Activated CD4-positive, alpha-beta T cell treated with anti-CD3 and anti-CD28 coated beads, Interleukin-10, Interleukin-2, amounts not matched to agents 100 ng/mL and 50 ng/mL, durations not matched to agents 16 hours and 8 hours (primary cell): ENCODE results near the gene SDE2.
"Not testable (repeated sequence)": the region's sequence is repeated elsewhere in the genome, so short reads cannot be mapped to it uniquely, and the experiment has no call there.

Source experiments
- DNase-seq: peaks from one replicate; pipeline ENCODE4 v3.0.0-alpha.2; 2020

Gene SDE2

GRCh38 chr1:225999227-225999911 lies at the start of gene SDE2:
SDE2 (minus strand) TSS chr1:225999343; CDS start chr1:225999312, 31 bp downstream.
- peak; percentile 100 for DNase-seq

GRCh38 chr1:226048886-226049285 lies 49.7 kb upstream of the SDE2 start:
- no peak for DNase-seq

DNA sequence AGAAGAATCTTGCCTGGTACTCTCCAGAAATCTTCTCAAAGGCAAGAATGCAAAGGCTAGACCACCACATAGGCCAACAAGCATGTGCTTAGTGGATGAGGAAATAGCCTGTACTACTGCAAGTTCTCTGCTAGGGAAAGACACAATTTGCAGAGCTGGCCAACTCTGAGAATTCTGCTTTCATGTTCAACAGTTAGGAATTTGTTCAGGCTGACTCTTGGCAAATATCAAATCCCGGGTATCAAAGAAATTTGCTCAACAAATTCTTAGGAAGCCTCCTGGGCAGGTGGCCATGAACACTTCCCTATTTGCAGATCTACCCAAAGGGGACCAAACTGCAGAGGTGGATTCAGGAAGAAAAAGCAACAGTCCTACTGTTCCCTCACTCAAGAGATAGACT lies 48.4 kb upstream of the SDE2 start:
- DNase-seq: no peak

- DNase-seq: no peak
Measured at GRCh38 chr1:226046240-226046639, 47.1 kb upstream of the SDE2 start.

DNA sequence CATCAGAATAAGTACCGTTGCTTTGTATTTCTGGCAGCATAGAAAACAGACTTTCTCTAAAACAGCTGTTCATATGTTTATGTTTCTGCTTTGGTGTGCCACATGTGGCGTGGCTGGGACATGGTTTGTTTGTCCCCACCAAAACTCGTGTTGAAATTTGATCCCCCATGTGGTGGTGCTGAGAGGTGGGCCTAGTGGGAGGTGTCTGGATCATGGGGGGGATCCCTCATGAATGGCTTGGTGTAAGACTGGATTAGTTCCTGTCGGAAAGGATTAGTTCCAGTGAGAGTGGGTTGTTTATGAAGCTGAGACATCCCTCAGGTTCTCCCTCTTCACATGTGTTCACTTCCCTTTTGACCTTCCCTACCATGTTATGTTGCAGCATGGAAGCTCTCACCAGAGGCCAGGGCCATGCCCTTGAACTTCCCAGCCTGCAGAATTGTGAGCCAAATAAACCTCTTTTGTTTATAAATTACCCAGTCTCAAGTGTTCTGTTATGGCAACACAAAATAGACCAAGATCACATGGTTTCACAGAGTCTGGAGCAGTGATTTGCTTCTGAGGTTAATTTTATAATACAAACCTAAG lies 45.5 kb upstream of the SDE2 start:
- DNase-seq: no peak

DNA sequence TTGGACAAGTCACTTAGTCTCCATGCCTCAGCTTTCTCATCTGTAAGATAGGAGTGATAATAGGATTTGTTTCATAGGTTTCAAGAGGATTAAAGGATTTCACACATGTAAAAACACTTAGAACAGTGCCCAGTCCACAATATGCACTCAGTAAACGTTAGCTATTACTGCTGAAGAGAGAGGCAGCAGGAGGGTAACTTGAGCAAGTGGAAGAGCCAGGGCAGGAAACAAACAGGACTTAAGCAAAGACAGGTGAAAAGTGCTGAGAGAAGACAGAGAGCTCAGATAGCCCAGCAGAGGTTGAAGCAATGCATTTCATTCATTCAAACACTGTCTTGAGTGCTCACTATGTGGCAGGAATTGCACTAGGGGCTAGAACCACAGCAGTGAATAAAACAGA lies 42.3 kb upstream of the SDE2 start:
- no peak for DNase-seq

GRCh38 chr1:226038661-226039060 lies 39.5 kb upstream of the SDE2 start:
- no peak for DNase-seq

DNA sequence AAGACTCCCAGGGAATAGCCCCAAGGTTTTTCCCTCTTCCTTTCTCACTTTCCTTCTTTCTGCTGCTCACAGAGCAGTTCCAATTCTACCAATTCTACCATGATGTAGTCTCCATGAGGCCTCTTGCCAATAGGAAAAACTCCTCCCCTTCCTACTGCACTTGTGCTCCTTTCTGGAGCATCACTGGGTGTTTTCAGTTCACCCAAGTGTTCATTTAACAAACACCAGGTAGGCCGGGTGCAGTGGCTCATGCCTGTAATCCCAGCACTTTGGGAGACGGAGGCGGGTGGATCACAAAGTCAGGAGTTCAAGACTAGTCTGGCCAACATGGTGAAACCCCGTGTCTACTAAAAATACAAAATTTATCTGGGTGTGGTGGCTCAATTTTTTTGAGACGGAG lies 36.8 kb upstream of the SDE2 start:
- no peak for DNase-seq

DNA sequence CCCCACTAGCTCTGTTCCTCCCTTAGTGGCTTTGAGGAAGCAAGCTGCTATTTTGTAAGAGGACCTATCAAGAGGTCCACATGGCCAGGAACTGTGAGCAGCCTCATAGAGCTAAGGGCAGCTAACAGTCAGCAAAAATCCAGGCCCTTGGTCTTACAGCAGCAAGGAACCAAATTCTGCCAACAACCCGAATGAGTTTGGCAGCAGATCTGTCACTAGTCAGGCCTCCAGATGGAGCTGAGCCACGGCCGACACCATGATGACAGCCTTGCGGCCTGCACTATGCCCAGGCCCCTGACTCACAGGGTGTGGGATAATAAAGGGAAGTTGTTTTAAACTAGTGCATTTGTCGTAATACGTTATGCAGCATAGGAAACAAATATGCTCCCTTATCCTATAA lies 35.3 kb upstream of the SDE2 start:
- no peak for DNase-seq

- DNase-seq: no peak
Measured at GRCh38 chr1:226033991-226034390, 34.8 kb upstream of the SDE2 start.

- no peak for DNase-seq
Measured at GRCh38 chr1:226033582-226033981, 34.4 kb upstream of the SDE2 start.

- no peak for DNase-seq
Measured at GRCh38 chr1:226029568-226030225, 30.6 kb upstream of the SDE2 start.

DNA sequence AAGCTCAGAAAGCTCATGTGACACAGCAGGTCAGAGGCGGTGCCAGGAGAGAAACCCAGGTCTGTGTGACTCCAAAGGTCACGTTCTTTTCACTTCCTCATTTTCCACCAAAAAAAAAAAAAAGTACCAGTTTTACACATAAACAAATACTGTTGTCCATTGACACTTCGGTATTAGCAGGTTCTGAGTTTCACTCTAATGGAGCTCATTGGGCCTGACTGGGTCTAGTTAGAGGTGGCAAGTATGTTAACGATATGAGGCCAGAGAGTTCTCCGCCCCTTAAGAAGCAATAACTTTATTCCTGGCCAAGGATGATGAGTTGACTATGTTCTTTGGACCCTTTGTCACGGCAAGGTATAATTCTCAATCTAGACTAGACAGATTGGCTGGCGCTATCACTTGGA lies 30.0 kb upstream of the SDE2 start:
- no peak for DNase-seq

DNA sequence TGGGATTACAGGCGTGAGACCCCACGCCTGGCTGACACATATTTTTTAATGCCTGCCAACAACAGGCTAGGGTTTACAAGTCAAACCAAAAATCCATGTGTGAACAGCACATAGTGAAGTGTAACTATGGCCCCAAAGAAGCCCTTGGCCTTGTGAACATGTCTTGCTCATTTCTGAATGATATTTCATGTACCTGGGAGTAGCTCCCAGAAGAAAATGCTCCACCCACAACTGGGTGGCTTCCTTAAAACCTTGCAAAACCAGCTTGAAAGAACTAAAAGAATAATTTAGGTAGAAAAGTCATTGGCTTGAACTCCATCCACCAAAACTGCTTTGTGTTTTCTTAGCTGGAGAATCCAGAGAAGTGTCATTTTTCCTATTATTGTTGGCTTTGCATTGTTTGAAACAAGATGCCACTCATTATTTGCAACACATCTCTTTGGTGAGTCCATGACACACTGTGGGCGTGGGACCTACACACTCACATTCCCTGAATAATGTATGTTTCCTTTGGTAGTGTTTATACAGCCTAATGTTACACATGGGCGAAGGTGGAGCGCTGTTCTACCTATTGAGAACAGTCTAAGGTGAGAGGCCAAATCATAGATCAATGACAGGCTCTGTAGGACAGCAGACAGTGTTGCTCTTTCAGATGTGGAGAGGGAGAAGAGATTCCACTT lies 28.5 kb upstream of the SDE2 start:
- DNase-seq: no peak

GRCh38 chr1:226026833-226027232 lies 27.7 kb upstream of the SDE2 start:
- DNase-seq: no peak

DNA sequence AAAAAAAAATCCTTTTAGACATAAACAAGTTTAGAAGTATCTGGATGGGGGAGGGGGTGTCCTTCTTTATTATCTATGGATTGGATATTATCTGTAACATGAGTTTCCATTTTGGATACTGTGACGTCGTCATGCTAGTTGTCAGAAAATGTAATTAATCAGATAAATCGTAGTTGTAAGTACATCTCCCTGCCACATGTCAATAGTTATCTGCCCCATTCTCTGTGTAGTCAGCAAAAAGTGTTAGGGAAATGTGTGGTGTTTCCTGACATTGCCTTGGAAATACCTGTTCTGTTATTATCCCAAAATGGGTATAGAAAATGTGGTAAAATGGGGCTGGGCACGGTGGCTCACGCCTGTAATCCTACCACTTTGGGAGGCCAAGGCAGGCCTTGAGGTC lies 24.6 kb upstream of the SDE2 start:
- no peak for DNase-seq

- no peak for DNase-seq
Measured at GRCh38 chr1:226021801-226022200, 22.7 kb upstream of the SDE2 start.

- DNase-seq: no peak
Measured at GRCh38 chr1:226021401-226021800, 22.3 kb upstream of the SDE2 start.

DNA sequence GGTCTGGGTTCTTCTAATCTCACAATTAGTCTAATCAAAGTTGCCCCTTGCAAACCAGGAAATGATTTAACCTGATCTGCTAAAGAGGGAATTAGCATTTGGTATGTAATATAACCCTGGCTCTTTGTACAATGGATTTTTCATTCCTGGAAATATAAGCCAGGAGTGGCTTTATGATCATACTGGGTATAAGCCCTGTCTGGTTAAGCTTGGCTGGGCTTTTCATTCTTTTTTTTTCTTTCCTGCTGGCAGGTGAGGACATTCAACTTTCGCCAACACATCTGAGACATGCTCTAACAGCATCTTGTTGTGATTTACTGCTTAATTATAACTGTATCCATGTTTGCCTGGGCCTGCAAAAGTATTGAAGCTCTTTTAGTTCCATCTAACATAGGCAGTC lies 20.4 kb upstream of the SDE2 start:
- no peak for DNase-seq

- no peak for DNase-seq
Measured at GRCh38 chr1:226017070-226017469, 17.9 kb upstream of the SDE2 start.

DNA sequence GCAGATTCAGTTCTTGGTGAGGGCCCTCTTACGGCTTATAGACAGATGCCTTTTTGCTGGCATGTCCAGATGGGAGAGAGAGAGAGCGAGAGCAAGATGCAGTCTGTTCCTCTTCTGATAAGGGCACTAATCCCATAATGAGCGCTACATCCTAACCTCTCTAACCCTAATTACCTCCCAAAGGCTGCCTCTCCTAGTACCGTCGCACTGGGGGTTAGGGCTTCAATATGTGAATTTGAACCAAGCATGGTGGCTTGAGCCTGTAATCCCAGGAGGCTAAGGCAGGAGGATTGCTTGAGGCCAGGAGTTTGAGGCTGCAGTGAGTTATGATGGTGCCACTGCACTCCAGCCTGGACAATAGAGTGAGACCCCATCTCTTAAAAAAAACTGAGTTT lies 10.5 kb upstream of the SDE2 start:
- no peak for DNase-seq

GRCh38 chr1:226007126-226007892 lies 8.2 kb upstream of the SDE2 start:
- DNase-seq: not testable (repeated sequence)

DNA sequence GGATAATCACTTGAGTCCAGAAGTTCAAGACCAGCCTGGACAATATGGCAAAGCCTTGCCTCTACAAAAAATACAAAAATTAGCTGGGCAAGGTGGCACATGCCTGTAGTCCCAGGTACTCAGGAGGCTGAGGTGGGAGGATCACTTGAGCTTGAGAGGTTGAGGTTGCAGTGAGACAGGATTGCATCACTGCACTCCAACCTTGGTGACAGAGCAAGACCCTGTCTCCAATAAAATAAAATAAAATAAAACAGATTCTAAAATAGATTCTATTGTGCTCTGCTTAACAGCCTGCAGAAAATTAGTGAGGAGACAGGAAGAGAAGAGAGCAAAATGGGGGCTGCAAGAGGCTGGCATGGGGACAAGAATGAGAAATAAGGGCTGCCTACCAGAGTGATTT lies 7.5 kb upstream of the SDE2 start:
- DNase-seq: no peak
